ENCODE results near the gene THNSL1.

DNA sequence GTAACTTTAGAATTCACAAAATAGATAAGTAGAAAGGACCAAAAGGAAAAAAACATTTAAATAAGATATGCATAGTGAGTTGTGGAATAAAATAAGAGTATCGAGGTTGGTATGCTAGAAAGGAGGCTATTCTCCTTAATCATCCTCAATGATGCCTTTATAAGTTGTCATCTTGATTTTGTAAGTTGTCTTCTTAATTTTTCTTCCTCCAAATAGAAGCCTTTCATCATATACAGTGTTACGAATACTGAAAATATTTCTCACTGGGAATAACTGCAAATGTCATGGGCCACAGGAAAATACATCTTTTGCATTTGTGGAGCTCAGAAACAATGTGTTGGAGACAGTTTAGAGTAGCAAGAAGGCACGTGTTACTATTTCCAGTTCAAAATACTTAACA lies 32.5 kb upstream of the THNSL1 start:
- TF ChIP-seq, protein P1, sequence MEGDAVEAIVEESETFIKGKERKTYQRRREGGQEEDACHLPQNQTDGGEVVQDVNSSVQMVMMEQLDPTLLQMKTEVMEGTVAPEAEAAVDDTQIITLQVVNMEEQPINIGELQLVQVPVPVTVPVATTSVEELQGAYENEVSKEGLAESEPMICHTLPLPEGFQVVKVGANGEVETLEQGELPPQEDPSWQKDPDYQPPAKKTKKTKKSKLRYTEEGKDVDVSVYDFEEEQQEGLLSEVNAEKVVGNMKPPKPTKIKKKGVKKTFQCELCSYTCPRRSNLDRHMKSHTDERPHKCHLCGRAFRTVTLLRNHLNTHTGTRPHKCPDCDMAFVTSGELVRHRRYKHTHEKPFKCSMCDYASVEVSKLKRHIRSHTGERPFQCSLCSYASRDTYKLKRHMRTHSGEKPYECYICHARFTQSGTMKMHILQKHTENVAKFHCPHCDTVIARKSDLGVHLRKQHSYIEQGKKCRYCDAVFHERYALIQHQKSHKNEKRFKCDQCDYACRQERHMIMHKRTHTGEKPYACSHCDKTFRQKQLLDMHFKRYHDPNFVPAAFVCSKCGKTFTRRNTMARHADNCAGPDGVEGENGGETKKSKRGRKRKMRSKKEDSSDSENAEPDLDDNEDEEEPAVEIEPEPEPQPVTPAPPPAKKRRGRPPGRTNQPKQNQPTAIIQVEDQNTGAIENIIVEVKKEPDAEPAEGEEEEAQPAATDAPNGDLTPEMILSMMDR (IDR thresholded peaks at IDR 0.05), result no peak
- no peak for TF ChIP-seq POLR2A (IDR thresholded peaks at IDR 0.05)
